Measurements from ENCODE around the gene RNF43.

RNF43 gene

DNA sequence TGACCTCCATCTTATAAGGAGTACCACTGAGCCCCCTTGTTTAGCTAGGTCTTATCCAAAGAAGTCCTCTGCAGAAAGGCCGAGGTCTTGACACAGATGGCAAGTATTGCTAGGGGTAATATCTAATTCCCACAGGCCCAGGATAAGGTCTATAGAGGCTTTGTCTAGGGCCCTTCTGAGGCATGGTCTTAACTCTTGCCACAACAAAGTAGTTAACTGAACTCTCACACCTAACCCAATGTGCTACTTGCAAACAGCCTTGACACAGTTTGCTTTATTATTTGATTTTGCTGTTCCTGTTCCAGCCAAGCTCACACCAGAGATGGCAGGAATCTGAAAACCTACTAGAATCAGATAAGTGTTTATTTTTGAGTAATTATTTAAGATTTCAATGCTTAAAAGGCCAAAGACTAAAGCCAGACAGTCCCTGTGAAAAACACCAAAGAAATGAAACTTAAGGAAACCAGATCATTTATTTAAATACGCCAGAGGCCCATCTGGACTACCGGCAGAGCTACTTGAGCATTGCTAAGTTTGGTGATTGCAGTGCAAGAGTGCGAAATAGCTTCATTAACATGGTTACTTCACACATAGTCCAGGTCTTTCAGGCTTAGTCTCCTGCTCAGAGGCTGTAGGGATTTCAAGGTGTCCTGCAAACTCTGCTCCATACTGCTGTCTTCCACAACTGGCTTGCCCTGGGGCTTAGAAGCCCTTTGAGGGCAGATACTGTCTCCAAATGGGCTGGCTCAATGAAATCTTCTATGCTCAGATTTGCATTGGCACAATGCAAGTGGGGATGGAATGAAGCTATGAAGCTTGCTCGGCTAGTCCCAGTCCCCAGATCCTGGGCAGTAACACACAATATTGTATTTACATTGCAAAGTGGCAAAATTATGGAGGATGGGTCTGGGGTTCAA lies 36.9 kb downstream of the RNF43 start:
- no peak for DNase-seq

DNA sequence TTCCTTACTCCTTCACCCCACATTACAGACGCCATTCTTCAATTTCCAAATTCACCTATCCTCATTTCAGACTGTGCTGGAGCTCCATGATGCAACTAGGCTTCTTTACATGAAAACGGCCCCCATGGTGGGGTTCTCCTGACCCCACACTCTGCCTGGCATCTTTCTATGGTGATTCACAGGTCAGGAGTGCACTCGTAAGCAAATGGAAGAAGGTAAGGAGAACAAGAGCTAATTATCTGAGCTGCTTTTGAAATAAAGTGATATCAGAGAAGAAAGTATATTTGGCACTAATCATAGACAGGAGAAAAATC lies 37.9 kb downstream of the RNF43 start:
- DNase-seq = no peak

DNA sequence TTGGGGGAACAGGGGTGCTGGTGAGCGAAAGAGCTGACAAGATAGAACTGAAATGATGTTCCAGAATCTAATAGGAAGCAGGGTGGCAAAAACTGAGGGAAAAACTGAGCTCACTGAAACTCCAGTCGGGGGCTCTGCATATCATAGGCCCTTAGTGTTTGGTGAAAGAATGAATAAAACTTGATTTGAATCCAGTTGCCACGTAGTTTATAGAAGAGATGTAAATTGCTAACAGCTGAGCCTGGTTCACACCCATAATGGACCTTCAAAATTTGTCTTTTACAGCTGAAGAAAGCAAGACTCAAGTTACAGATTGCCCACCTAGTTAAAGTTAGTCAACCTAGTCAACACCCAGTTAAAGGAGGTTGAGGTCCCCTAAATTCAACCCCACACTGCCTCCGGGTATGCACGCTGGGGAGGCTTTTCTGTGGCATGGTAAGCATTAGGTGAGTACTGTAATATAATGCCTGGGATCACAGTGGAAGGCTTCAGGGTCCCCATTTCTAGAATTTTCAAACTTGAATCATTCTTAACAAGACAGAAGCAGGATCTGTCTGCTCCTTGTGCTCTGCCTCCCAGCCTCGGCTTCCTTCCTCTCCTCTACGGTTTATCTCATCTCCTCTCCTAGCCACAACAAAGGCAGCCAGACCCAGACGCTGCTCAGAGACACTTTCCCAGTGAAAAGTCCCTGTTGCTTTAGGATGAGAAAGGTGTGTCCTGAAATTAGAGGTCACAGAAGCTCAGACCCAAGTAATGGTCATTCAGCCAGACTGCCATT lies 38.4 kb downstream of the RNF43 start:
- no peak for DNase-seq

DNA sequence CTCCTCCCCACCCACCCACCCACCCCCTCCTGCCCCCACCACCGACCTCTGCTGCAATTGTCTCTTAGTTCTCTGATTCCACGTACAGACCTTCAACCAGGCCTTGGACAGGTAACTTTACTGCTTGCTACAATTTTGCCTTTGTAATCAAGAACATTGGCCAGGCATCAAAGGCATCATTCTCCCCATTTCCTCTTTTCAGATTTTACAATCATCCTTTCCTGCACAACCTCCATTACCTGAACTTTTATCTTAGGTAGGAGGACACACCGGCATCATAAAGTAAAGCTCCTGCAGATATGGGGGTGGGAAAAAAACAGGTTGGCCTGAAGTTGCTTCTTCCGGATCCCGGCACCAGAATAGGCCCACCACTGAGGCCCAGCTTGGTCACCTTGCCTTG lies 39.7 kb downstream of the RNF43 start:
- DNase-seq = no peak

DNA sequence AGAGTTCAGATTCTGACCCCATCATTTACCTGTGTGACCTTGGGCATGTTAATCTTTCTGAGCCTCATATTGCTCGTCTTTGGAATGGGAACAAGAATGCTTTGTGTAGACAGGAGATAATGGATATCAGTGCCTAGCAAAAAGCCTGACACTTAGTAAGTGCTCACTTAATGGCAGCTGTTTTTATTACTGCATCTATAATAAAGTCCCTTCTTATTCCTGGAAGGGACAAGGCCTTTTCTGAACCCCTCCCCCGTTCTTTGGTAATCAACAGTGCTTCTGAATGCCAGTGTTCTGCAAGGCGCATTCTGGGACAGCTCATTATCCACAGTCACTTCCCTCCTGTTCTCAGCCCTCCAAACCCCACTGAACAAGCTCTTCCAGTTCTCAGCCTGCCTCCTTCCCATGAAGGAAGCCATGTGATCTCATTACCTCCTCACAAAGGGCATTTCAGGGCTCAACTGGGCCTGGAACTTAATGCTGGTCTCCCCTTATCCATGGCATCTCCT lies 40.2 kb downstream of the RNF43 start:
- DNase-seq = no peak

DNA sequence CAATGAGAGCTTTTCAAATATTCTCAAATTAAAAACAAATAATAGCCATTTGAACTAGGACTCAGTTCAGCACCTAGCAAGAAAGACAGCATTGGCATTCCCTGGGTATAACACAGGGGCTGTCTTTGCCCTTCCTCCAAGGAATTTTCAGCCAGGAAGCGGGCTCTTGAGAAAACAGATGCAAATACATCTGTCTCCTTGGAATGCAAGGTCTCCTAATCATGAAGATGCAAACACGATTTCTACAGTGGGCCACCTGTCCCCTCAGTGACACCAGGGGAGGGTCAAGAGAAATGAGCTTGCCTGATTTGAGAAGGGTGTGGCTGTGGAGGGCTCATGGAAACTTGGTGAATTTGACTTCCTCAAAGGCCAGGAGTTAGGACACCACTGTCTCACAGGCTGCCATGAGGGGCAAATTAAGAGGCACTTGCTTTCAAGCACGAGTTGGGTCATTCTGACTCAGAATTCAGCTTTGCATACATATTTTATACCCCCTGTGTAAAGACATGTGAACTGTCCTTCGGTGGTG lies 40.8 kb downstream of the RNF43 start:
- DNase-seq = no peak

DNA sequence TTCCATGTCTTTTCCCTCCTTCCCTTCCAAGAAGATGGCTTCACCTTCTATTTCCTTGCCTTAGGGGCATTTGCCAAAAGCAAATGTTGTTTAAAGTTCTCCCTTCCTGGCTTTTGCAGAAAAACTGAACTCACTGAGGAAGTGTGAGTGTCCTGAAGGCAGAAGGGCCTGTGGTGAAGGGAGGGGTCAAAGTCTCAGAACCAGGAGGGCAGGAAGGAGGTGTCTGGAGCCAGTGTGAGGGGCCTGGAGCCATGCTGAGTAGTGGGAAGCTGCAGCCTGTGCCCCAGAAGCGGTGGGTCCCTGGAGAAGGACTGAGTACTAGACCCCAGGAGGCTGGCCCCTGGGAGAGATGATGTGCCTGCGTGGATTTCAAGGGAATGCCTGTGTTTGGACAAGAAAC lies 41.5 kb downstream of the RNF43 start:
- DNase-seq = no peak

DNA sequence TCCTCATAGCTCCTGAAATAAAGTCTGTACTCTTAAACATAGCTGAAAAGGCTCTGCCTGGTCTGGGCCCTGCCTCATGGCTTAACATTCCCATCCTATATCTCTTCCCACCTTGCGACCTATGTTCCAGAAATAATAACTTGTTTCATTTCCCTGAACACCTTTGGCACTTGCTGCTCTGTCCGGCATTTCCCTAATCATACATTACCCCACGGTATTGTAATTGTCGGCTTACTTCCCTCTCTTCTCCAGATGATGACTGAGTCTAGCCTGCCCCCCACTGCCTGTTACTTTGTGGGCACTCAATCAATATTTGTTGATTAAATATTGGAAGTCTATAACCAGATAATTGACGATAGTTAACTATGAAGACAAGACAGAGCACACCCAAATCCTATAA lies 42.1 kb downstream of the RNF43 start:
- no peak for DNase-seq

DNA sequence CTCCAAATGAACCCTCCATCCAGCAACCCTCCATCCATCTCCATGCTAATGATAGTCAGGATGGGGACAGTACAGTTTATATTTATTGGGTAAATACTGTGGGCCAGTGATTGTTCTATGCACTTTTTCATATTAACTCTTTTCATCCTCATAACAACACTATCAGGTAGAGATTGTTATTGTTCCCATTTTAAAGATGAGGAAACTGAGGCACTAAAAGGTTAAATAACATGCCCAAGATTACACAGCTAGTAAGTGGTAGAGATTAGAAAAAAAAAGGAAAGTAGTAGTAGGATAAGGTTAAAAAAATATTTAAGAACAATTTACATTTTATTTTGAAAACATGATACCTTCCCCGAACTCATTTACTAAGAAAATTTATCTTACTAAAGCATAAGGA lies 43.4 kb downstream of the RNF43 start:
- no peak for DNase-seq

DNA sequence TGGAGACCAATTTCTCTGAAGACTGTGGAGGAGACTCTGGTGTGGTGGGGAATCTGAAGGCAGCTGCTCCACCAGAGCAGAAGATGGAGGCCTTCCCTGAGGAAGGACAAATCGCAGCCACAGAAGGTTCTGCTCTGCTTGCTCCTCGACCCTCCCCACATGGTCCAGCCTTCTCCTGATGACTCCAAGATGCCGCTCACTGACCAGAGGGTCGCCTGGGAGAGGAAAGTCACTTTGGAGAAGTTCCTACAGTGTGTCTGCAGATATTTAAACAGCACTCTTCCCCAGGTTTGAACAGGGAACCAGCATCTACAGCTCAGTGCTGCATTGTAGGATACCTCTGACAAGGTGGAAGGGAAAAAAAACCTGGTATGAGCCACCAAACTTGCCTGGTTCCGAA lies 44.3 kb downstream of the RNF43 start:
- no peak for DNase-seq

DNA sequence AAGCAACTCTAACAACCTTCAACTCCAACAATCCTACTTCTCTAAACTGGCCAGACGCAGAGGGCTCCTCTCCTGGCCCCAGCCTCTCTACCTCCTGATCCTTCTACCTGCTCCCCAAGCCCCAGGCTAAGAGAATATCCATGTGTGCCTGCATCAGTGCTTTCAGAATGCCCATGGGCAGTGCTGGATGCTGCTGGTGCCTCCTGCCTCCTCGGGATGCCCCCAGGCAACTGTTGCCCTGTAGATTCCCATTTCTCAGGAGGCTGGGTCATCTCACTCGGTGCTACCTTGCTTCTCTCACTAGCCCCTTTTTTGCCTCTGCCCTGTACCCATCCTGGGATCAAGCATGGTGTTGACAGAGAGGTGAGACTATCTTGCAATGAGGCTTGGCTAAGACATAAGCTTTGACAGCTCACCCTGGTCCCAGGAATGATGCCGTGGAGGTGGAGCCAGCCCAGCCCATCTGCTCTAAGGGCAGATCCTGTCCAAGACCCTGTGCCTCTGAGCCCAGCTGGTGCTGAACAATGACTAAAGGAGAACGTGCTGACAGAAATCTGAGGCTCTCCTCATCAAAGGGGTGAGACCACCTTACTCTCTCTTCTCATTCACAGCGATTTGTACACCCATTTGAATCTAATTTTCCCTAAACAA lies 45.9 kb downstream of the RNF43 start:
- DNase-seq = no peak

DNA sequence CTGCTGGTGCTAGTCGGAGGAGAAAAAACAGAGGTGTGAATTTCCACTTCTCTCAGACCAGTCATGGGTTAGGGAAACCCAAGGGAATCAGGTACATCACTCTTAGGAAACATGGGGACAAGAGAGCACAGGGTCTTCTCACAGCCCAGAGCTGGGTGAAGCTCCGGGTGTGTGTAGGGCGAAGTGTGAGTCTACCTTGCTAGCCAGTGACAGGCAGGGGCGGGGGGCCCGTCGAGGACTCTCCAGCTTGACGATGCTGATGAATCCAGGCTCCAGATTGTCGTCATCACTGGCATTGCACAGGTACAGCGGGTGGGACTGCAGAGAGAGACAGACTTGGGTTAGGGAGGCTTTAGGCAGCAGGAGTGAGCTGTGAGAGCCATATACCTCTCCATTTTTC lies 46.6 kb downstream of the RNF43 start:
- no peak for DNase-seq

DNA sequence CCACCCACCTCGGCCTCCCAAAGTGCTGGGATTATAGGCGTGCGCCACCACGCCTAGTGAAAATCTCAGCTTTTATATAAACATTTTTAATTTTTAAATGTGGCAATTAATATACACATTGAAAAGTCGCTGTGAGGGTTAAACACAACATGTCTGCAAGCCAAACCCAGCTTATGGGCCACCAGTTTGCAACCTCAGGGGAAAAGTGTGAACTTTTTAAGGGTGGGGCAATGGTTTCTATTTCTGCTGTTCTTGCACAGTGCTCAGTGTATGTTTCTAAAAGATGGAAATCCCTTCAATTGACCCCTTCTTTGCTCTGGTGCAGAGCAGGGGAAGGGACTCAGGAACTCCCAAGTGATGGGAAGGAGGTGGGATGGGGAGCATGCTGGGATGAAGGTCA lies 47.0 kb downstream of the RNF43 start:
- no peak for DNase-seq

DNA sequence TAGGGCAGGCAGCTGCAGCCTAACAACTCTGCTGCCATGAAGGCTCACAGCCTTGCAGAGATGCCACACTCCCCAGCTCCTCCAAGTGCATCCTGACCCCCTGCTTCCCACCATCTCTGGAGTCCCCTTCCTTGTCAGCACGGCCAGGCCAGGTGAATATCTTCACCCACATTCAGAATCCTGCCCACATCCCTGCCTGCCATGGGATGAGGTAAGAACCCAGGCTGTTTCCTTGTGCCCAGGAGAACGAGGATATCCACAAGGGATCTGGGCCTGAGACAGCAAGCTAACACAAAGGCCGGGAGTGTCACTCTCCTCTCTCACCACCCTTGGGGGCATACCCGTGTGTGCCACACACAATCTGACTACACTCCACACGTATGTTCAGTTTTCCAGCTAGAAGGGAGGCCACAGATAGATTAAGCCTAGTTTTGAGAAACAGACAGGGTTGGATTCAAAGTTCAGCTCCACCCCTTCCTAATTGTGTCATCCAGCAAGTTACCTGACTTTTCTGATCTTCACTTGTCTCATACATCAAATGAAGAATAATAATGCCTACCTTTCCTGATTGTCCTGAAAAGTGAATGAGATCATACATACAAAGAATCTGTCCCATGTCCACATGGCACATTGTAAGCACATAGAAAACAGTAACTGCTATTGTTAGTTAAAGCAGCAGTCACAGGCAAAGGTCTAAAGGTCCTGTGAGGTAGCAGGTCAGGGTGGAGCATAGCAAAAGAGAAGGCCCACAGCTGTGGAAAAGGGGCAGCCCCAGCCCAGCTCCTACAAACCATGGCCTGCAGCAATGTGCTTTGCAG lies 47.9 kb downstream of the RNF43 start:
- no peak for DNase-seq

DNA sequence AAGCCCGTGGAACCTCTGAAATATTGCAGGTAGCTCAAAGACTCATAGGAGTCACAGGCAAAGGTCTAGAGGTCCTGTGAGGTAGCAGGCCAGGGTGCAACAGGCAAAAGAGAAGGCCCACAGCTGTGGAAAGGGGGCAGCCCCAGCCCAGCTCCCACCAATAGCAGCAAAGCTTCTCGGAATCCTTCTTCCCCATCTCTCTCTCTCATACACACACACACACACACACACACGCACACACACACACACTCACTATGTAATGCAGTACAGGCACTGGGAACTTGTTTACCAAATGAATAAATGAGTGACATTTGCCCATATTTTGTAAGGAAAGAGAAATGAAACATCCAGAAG lies 48.5 kb downstream of the RNF43 start:
- DNase-seq = no peak
